Measurements from ENCODE around the gene TAF1L. TPM values are rescaled to one million over a fixed set of nuclear protein-coding genes. Genes with fewer than 3 reads are reported as not detected.

Gene TAF1L
- polyA plus RNA-seq, 1 donor, result 0.03 TPM

Other genes with a start within 250 kb of the TAF1L start
- 13.1 TPM for gene RIGI, start 109.5 kb downstream of the TAF1L start, polyA plus RNA-seq
- 14.6 TPM for gene SMIM27, start 83.3 kb downstream of the TAF1L start, polyA plus RNA-seq
- 20.3 TPM for gene TOPORS, start 83.1 kb downstream of the TAF1L start, polyA plus RNA-seq
- gene NDUFB6, start 62.5 kb downstream of the TAF1L start, polyA plus RNA-seq, result 63.3 TPM
- 0.06 TPM for gene TMEM215, start 147.9 kb upstream of the TAF1L start, polyA plus RNA-seq

Measured in large intestine (tissue), 1 donor.